Measurements from ENCODE around the gene MCRIP1. TPM values are rescaled to one million over a fixed set of nuclear protein-coding genes. Genes with fewer than 3 reads are reported as not detected.

The MCRIP1 gene
- total and polyA plus RNA-seq, 2 experiments from 2014 or later = 66.1 to 118 TPM

DNA sequence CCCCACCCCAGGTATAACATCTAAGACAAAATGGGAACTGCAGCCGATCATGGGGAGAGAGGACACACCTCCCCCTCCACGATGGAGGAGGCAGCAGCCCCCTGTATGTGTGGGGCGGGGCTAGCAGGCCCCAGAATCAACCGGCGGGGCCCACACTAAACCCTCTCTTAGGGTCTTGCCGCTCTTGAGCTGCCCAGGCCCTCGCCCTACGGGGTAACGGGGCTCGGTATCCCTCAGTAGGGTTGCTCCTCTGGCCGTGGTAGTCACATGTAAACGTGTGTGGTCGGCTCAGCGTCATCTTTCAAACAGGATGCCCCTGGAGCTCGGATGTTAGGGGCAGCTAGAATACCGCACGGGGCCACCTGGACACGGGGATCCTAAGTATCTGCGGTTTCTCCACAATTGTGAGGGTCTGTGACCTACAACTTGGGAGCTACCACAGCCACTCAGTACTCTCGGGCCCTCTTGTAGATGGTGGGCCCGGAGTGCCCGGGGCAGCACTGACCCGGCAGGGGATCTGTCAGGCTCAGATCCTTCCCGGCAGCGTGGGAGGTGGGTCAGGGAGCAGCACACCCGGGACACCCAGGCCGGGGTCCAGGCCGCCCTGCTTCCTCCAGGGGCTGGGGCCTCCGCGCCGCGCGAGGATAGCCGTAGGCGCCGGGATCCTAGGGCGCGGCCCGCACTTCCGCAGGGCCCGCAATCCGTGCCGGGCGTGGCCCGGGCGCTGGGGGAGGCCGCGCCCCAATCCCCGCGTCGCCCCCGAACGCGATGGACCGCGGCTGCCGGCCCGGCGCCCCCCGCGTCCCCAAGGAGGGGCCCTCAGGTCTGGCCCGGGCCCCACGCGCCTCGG is 37.3 kb upstream of the MCRIP1 start:
- WGBS (ENCODE audit: low lambda C conversion rate, missing lambda C conversion rate) = 4% methylated on average over 38 of the region's 65 CpGs

DNA sequence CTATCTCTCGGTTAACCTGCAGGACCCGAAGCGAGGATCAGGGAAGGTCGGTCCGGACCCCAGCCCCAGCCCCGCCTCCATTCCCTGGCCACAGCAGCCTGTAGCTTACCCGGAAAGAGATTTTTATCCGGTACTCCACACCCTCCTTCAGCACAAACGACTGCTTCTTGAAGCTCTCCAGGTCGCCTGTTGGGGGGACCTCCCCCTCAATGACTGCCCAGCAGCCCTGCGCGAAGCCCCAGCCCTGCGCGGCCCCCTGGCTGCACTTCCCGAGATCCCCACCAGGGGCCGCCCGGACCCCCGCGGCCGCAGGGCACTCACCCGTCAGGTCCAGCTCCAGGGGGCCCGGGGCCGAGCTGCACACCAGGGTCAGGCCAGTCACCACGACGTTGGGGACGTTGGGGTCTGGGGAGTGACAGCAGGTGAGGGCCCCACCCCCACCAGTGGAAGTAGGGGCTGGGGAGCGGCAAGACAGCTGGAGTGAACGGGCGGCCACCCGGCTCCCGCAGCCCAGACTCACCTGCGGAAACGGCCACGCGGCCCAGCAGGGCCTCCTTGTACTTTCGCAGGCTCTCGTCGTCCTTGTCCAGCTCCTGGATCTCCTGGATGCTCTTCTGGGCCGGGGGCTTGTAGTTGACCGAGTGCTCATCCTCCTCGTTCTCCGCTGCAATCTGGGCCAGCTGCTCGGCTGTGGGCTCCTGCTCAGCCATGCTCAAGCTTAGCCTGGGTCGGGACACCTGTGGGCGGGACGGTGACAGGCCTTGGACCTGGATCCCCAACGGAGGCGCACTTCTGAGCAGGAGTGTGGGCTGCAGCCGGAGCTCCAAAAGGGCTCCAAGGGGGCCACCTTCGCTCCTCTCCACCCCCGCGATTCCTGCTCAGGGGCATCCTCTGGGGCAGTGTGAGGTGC is 36.4 kb upstream of the MCRIP1 start:
- peaks cover 53% of the 10 kb centered on the region for H3K79me2 ChIP-seq
- H2AFZ ChIP-seq = no peak overlapping the region
- H3K4me2 ChIP-seq = peak overlapping the region; percentile 96
- no peak overlapping the region for H3K4me3 ChIP-seq
- peak; percentile 64 for DNase-seq (ENCODE audit: low spot score)
- WGBS (ENCODE audit: low lambda C conversion rate, missing lambda C conversion rate) = 48% methylated on average over 49 of the region's 52 CpGs
- peaks cover 50% of the 10 kb centered on the region for H3K4me1 ChIP-seq (ENCODE audit: insufficient read depth)
- no peaks in the 10 kb centered on the region for H3K9me2 ChIP-seq (replicated peaks; ENCODE audit: insufficient read depth)
- TF ChIP-seq, protein P1, sequence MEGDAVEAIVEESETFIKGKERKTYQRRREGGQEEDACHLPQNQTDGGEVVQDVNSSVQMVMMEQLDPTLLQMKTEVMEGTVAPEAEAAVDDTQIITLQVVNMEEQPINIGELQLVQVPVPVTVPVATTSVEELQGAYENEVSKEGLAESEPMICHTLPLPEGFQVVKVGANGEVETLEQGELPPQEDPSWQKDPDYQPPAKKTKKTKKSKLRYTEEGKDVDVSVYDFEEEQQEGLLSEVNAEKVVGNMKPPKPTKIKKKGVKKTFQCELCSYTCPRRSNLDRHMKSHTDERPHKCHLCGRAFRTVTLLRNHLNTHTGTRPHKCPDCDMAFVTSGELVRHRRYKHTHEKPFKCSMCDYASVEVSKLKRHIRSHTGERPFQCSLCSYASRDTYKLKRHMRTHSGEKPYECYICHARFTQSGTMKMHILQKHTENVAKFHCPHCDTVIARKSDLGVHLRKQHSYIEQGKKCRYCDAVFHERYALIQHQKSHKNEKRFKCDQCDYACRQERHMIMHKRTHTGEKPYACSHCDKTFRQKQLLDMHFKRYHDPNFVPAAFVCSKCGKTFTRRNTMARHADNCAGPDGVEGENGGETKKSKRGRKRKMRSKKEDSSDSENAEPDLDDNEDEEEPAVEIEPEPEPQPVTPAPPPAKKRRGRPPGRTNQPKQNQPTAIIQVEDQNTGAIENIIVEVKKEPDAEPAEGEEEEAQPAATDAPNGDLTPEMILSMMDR (IDR thresholded peaks at IDR 0.05; ENCODE audit: poor library complexity) = peak; percentile 69
- no peak for TF ChIP-seq EZH2phosphoT487 (IDR thresholded peaks at IDR 0.05; ENCODE audit: low read depth, severe bottlenecking, unreplicated experiment)
- no peaks in the 10 kb centered on the region for H3K9me3 ChIP-seq (ENCODE audit: low read depth)
- H3K36me3 ChIP-seq (replicated peaks; ENCODE audit: insufficient read depth, low read depth) = no peaks in the 10 kb centered on the region
- peaks cover 28% of the 10 kb centered on the region for H4K20me1 ChIP-seq (ENCODE audit: insufficient read depth, poor library complexity, severe bottlenecking)
- no peaks in the 10 kb centered on the region for H3K27me3 ChIP-seq
- peak overlapping the region; percentile 99 for H3K27ac ChIP-seq

More for the DNA sequence above, 37.3 kb upstream of the MCRIP1 start:
- Histone ChIP-seq H3K4me1 (ENCODE audit: insufficient read depth) (peaks cover 50% of the 10 kb centered on the region), H3K27ac (peak overlapping the region; percentile 99), H3K27me3 (no peaks in the 10 kb centered on the region), H3K4me2 (peak overlapping the region; percentile 96), H3K4me3 (peak overlapping the region; percentile 97), H3K36me3 (replicated peaks; ENCODE audit: insufficient read depth, low read depth) (no peaks in the 10 kb centered on the region), H4K20me1 (ENCODE audit: insufficient read depth, poor library complexity, severe bottlenecking) (peaks cover 28% of the 10 kb centered on the region), H3K79me2 (peaks cover 44% of the 10 kb centered on the region), H2AFZ (no peak overlapping the region), H3K9me2 (replicated peaks; ENCODE audit: insufficient read depth) (no peaks in the 10 kb centered on the region), H3K9me3 (ENCODE audit: low read depth) (no peaks in the 10 kb centered on the region)
- TF ChIP-seq EZH2phosphoT487 (IDR thresholded peaks at IDR 0.05; ENCODE audit: low read depth, severe bottlenecking, unreplicated experiment) (no peak), EZH2 (IDR thresholded peaks at IDR 0.05; ENCODE audit: borderline replicate concordance) (no peak)
- TF ChIP-seq, protein P1 (IDR thresholded peaks at IDR 0.05; ENCODE audit: poor library complexity) = no peak
- peak; percentile 63 for DNase-seq (ENCODE audit: low spot score)

DNA sequence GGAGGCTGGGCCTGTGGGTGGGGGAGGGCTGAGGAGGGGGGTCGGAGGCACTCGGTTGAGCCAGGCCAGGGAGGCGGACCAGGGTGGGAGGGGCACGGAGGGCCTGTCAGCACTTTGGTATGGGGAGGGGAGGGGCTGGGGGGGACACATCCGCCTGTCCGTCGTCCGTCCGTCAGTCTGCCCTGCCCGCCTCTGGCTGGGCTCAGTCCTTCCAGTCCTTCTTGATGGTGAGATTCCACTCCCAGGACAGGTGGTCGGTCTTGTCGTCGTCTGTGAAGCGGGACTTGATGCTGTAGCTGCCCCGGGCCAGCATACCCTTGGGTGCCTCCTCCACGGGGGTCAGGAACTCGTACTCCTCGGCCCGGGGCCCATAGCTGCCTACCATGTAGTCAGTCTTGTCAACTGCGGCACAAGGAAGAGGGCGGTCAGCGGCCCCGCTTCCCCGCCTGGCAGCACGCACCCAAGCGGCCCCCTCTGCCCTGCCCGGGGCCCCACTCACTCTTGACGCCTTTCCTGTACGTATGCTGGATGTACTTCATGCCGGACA is 35.7 kb upstream of the MCRIP1 start:
- Histone ChIP-seq H3K27me3 (no peaks in the 10 kb centered on the region), H3K36me3 (replicated peaks; ENCODE audit: insufficient read depth, low read depth) (no peaks in the 10 kb centered on the region), H4K20me1 (ENCODE audit: insufficient read depth, poor library complexity, severe bottlenecking) (peaks cover 28% of the 10 kb centered on the region), H3K9me2 (replicated peaks; ENCODE audit: insufficient read depth) (no peaks in the 10 kb centered on the region), H3K4me2 (peak overlapping the region; percentile 96), H3K79me2 (peaks cover 60% of the 10 kb centered on the region), H2AFZ (no peak overlapping the region), H3K9me3 (ENCODE audit: low read depth) (no peaks in the 10 kb centered on the region), H3K27ac (peak overlapping the region; percentile 99), H3K4me3 (no peak overlapping the region), H3K4me1 (ENCODE audit: insufficient read depth) (peaks cover 50% of the 10 kb centered on the region)
- TF ChIP-seq EZH2 (IDR thresholded peaks at IDR 0.05; ENCODE audit: borderline replicate concordance) = no peak
- TF ChIP-seq, protein P1 (IDR thresholded peaks at IDR 0.05; ENCODE audit: poor library complexity) = no peak
- TF ChIP-seq EZH2phosphoT487 (IDR thresholded peaks at IDR 0.05; ENCODE audit: low read depth, severe bottlenecking, unreplicated experiment) = no peak
- DNase-seq (ENCODE audit: low spot score) = peak; percentile 83
- 76% methylated on average over 17 of the region's 30 CpGs for WGBS (ENCODE audit: low lambda C conversion rate, missing lambda C conversion rate)
